ENCODE results near the gene KRT81.

KRT81 gene

DNA sequence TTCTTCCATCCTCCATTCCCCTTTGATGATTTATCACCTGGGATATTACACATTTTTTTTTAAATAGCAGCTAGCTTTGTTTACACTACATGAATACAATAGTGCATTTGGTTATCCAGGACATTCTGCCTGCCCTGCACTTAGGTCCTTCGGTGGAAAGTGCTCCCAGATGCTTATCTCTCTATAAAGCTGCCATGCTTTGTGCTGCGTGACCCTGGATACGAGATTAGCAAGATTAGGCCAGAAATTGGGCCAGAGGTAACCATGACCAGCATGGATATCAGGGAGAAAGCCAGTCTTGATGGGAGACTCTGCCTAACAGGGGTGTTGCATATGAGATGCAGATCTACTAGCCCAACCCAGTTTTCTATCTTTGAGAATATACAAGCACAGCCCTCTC lies 42.0 kb upstream of the KRT81 start:
- no peaks in the 10 kb centered on the region for H3K4me1 ChIP-seq (ENCODE audit: insufficient read depth, low read length, severe bottlenecking)
- H3K4me2 ChIP-seq (ENCODE audit: low read length), result no peak overlapping the region
- no peak for TF ChIP-seq CTCF (IDR thresholded peaks at IDR 0.05; ENCODE audit: low read length)
- no peak for TF ChIP-seq EZH2 (IDR thresholded peaks at IDR 0.05; ENCODE audit: borderline replicate concordance, low read length)
- H3K9me3 ChIP-seq (ENCODE audit: low read length), result no peaks in the 10 kb centered on the region; the same call in 1 of the 2 replicates
- no peaks in the 10 kb centered on the region; the same call in 1 of the 2 replicates for H3F3A ChIP-seq (ENCODE audit: insufficient read depth, low read length)
- no peak overlapping the region for H3K27ac ChIP-seq (ENCODE audit: low read depth, low read length, poor library complexity, severe bottlenecking)
- no peak overlapping the region for H3K9ac ChIP-seq (ENCODE audit: low read length)
- H4K20me1 ChIP-seq (ENCODE audit: insufficient read depth, low read length), result no peaks in the 10 kb centered on the region
- H3K79me2 ChIP-seq (ENCODE audit: insufficient read depth, low read length), result no peaks in the 10 kb centered on the region
- peaks cover 6% of the 10 kb centered on the region; the same call in 1 of the 2 replicates for H3K27me3 ChIP-seq (ENCODE audit: insufficient read depth, low read length)
- H3K9me2 ChIP-seq (ENCODE audit: low read depth, low read length), result no peaks in the 10 kb centered on the region
- H2AFZ ChIP-seq (ENCODE audit: low read length), result no peak overlapping the region
- H3K36me3 ChIP-seq (ENCODE audit: insufficient read depth, low read length), result no peaks in the 10 kb centered on the region
- no peak overlapping the region for H3K4me3 ChIP-seq (ENCODE audit: low read depth, low read length, poor library complexity, severe bottlenecking)

DNA sequence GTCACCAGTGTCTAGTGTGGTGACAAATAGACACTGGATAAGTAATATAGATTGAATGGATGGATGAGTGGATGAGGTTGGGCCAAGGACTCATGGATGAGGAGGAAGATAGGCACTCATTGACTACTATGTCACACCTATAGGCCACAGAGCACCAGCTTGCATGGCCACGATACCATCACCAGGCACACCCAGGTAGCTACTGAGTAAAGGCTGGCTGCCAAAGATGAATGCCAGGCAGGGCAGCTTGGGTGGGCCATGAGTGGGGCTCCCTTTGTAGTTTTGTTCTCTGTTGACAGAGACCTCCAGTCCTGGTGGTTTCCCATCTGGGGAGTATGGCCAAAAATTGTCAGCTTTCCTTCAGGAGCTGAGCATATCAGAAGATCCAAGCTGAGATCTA lies 41.0 kb upstream of the KRT81 start:
- H3K9me3 ChIP-seq (ENCODE audit: low read length), result no peaks in the 10 kb centered on the region; the same call in 1 of the 2 replicates
- no peaks in the 10 kb centered on the region for H3K79me2 ChIP-seq (ENCODE audit: insufficient read depth, low read length)
- H3K9ac ChIP-seq (ENCODE audit: low read length), result no peak overlapping the region
- no peak overlapping the region for H3K4me3 ChIP-seq (ENCODE audit: low read depth, low read length, poor library complexity, severe bottlenecking)
- H3K36me3 ChIP-seq (ENCODE audit: insufficient read depth, low read length), result no peaks in the 10 kb centered on the region
- no peak for TF ChIP-seq EZH2 (IDR thresholded peaks at IDR 0.05; ENCODE audit: borderline replicate concordance, low read length)
- no peak for TF ChIP-seq CTCF (IDR thresholded peaks at IDR 0.05; ENCODE audit: low read length)
- no peaks in the 10 kb centered on the region for H3K9me2 ChIP-seq (ENCODE audit: low read depth, low read length)
- H3K4me2 ChIP-seq (ENCODE audit: low read length), result no peak overlapping the region
- H3K4me1 ChIP-seq (ENCODE audit: insufficient read depth, low read length, severe bottlenecking), result no peaks in the 10 kb centered on the region
- no peaks in the 10 kb centered on the region; the same call in 1 of the 2 replicates for H3F3A ChIP-seq (ENCODE audit: insufficient read depth, low read length)
- no peaks in the 10 kb centered on the region for H4K20me1 ChIP-seq (ENCODE audit: insufficient read depth, low read length)
- H3K27me3 ChIP-seq (ENCODE audit: insufficient read depth, low read length), result 0 out of 2 replicates have a peak, but pooled peaks cover 5% of the 10 kb centered on the region
- H2AFZ ChIP-seq (ENCODE audit: low read length), result no peak overlapping the region
- no peak overlapping the region for H3K27ac ChIP-seq (ENCODE audit: low read depth, low read length, poor library complexity, severe bottlenecking)

DNA sequence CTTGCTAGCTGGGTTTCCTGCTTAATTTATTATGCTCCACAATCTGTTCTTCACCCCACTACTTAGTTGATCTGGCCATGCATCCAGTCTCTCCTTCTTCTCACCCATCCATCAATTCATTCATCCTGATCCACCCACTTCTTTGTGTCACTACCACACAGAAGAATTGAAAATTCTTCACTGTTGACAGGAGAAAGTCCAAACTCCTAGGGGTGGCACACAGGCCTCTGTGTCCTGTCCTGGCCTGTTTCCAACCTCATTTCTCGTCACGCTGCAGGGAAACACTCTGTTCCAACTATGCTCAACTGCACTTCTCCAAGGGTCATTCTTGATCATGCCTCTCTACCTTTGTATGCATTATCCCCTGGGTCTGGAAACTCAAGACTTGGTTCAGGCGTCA lies 40.5 kb upstream of the KRT81 start:
- Histone ChIP-seq H3K27me3 (ENCODE audit: insufficient read depth, low read length) (0 out of 2 replicates have a peak, but pooled peaks cover 5% of the 10 kb centered on the region), H2AFZ (ENCODE audit: low read length) (no peak overlapping the region), H3K9me3 (ENCODE audit: low read length) (no peaks in the 10 kb centered on the region), H3K4me3 (ENCODE audit: low read depth, low read length, poor library complexity, severe bottlenecking) (no peak overlapping the region), H3K9ac (ENCODE audit: low read length) (no peak overlapping the region), H3K27ac (ENCODE audit: low read depth, low read length, poor library complexity, severe bottlenecking) (no peak overlapping the region), H3K79me2 (ENCODE audit: insufficient read depth, low read length) (no peaks in the 10 kb centered on the region), H3K9me2 (ENCODE audit: low read depth, low read length) (no peaks in the 10 kb centered on the region), H4K20me1 (ENCODE audit: insufficient read depth, low read length) (no peaks in the 10 kb centered on the region), H3K36me3 (ENCODE audit: insufficient read depth, low read length) (no peaks in the 10 kb centered on the region), H3F3A (ENCODE audit: insufficient read depth, low read length) (no peaks in the 10 kb centered on the region), H3K4me1 (ENCODE audit: insufficient read depth, low read length, severe bottlenecking) (no peaks in the 10 kb centered on the region), H3K4me2 (ENCODE audit: low read length) (no peak overlapping the region)
- TF ChIP-seq CTCF (IDR thresholded peaks at IDR 0.05; ENCODE audit: low read length), result no peak
- no peak for TF ChIP-seq EZH2 (IDR thresholded peaks at IDR 0.05; ENCODE audit: borderline replicate concordance, low read length)

All from OCI-LY1 (cell line).